Upper lobe of left lung (tissue), 6 donors: ENCODE measurements around the gene GAL. TPM values are rescaled to one million over a fixed set of nuclear protein-coding genes. Genes with fewer than 3 reads are reported as not detected.

Source experiments
- ATAC-seq, 2 donors: fragments of 200-7000 bp; cut with Tn5 transposase; one replicate each; pipeline ENCODE4 v1.9.1; 2022; ENCODE audit warnings: mild to moderate bottlenecking in 2 of 2, moderate library complexity in 2 of 2; ENCODE audit not compliant: low FRiP score in 2 of 2
- DNase-seq, 2 donors: peaks; one replicate each; pipeline ENCODE4 v3.0.0-alpha.2; 2019 to 2020
- H3K27ac ChIP-seq, 4 donors: fragments of 200-600 bp; sonication (generic); one replicate each; pipeline ENCODE4 v1.5.1; 2016 to 2019
- H3K27me3 ChIP-seq, 4 donors: fragments of 200-600 bp; sonication (generic); one replicate each; pipeline ENCODE4 v1.5.1; 2017 to 2019
- H3K36me3 ChIP-seq, 4 donors: fragments of 200-600 bp; sonication (generic); one replicate each; pipeline ENCODE4 v1.5.1; 2016 to 2019
- H3K4me1 ChIP-seq, 4 donors: fragments of 200-600 bp; sonication (generic); one replicate each; pipeline ENCODE4 v1.5.1; 2018 to 2019
- H3K4me3 ChIP-seq, 4 donors: fragments of 200-600 bp; sonication (generic); one replicate each; pipeline ENCODE4 v1.5.1; 2017 to 2019; ENCODE audit warnings: mild to moderate bottlenecking in 2 of 4, moderate library complexity in 1 of 4
- H3K9me3 ChIP-seq, 4 donors: fragments of 200-600 bp; sonication (generic); one replicate each; pipeline ENCODE4 v1.5.1; 2018 to 2019
- EP300 ChIP-seq, 4 donors: sonication (generic); formaldehyde crosslinking; IDR thresholded peaks; one replicate each; pipeline ENCODE4 v1.5.1; 2017; ENCODE audit warnings: antibody characterized with exemption in 4 of 4, control low read depth in 2 of 4
- POLR2A ChIP-seq, 4 donors: fragments of 450-650 bp; IDR thresholded peaks; one replicate each; pipeline ENCODE4 v1.5.1; 2016 to 2017; ENCODE audit warnings: antibody characterized with exemption in 4 of 4, mild to moderate bottlenecking in 2 of 4
- POLR2AphosphoS5 ChIP-seq, 2 donors: sonication (generic); formaldehyde crosslinking; IDR thresholded peaks; one replicate each; pipeline ENCODE4 v1.5.1; 2017; ENCODE audit warnings: antibody characterized with exemption in 2 of 2
- WGBS, 2 donors: methylation state at CpG; one replicate each; pipeline ENCODE4 v1.1.5; 2017 to 2018; 5-methylcytosine and 5-hydroxymethylcytosine counted together
- total RNA-seq, 6 donors: library from RNA; depleted of rRNA in 4 of 6; stranded (reverse); fragments of >200 nt in 4 of 6; gene quantifications; one replicate each; pipeline versions ENCODE4 v1.1.0 to v1.2.1, GENCODE V29; 2016 to 2021
- TF ChIP-seq, protein P1 (sequence below), 6 experiments: fragments of 450-650 bp in 4 of 6; fragments of 200-600 bp in 2 of 6; sonication (generic) in 2 of 6; IDR thresholded peaks; one replicate each; pipeline ENCODE4 v1.5.1; 2016 to 2019; ENCODE audit warnings: antibody characterized with exemption in 6 of 6
- donor health status: DM: no; HTN: no; CAD: no; lungs with moderate emphysema.
- donor health status: DM: no; HTN: yes; CAD: no; lungs with severe emphysema.

GAL gene
- total RNA-seq, 6 donors from 2014 or later: 0.54 TPM; not detected in 4

DNA sequence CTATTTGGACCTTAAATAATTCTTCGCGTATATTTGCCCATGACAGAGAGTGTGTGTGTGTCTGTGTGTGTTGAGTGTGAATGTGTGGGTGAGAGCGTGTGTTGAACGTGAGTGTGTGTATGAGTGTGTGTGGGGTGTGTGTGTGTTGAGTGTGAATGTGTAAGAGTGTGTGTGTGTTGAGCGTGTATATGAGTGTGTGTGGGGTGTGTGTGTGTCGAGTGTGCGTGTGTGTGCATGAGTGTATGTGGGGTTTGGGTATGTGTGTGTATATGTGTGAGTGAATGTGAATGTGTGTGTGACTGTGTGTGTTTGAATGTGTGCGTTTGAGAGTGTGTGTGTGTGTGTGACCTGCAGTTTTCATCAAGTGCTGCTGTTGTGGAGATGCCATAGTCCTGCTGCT lies 26.8 kb downstream of the GAL start:
- peaks cover 0 to 6% (median 0%) of the 10 kb centered on the region in 4 donors for H3K4me1 ChIP-seq
- TF ChIP-seq, protein P1, sequence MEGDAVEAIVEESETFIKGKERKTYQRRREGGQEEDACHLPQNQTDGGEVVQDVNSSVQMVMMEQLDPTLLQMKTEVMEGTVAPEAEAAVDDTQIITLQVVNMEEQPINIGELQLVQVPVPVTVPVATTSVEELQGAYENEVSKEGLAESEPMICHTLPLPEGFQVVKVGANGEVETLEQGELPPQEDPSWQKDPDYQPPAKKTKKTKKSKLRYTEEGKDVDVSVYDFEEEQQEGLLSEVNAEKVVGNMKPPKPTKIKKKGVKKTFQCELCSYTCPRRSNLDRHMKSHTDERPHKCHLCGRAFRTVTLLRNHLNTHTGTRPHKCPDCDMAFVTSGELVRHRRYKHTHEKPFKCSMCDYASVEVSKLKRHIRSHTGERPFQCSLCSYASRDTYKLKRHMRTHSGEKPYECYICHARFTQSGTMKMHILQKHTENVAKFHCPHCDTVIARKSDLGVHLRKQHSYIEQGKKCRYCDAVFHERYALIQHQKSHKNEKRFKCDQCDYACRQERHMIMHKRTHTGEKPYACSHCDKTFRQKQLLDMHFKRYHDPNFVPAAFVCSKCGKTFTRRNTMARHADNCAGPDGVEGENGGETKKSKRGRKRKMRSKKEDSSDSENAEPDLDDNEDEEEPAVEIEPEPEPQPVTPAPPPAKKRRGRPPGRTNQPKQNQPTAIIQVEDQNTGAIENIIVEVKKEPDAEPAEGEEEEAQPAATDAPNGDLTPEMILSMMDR (IDR thresholded peaks at IDR 0.05): no peak
- TF ChIP-seq EP300 (IDR thresholded peaks at IDR 0.05) (no peak), POLR2A (IDR thresholded peaks at IDR 0.05) (no peak), POLR2AphosphoS5 (IDR thresholded peaks at IDR 0.05) (no peak)
- ATAC-seq (no peak), DNase-seq (no peak)
- no peaks in the 10 kb centered on the region for H3K9me3 ChIP-seq
- WGBS, 2 donors: 89 to 95% methylated on average over 8 of the region's 8 CpGs
- no peaks in the 10 kb centered on the region for H3K27me3 ChIP-seq
- no peak overlapping the region for H3K4me3 ChIP-seq
- no peaks in the 10 kb centered on the region for H3K36me3 ChIP-seq
- H3K27ac ChIP-seq: no peak overlapping the region

DNA sequence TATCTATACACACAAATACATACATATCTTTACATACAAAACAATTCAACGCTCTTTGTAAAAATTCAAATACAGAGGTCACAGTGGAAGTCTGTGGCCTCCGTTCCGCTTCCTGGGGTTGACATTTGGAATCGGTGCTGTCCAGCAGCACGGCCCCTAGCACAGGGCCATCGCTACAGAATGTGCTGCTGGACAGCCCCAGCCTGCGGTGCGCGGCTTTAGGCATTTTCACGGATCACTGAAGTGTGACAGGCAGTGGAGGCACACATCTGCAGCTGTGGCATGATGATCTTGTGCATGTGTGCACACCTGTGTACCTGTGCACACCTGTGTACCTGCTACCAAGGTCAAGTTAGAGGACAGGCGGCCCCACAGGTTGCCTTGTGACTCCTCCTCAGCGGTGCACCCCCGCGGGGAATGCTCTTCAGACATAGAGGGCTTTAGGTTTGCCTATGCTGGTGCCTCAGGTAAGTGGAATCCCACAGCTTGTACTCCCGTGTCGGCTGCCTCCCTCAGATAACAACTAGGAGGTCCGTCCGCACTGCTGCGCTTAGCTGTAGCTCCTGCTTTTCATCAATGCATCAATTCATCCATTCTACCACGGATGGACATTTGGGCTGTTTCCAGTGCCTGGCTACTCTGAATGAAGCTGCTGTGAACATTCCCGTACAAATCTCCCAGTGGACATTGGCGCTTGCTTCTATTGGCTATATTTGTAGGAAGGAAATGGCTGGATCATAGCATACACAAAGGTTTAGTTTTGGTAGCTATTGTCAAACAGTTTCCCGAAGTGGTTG lies 29.9 kb downstream of the GAL start:
- WGBS, 2 donors: 75 to 83% methylated on average over 17 to 19 of the region's 23 CpGs
- ATAC-seq (peak in 1 of 2 donors; percentile 31), DNase-seq (no peak)

DNA sequence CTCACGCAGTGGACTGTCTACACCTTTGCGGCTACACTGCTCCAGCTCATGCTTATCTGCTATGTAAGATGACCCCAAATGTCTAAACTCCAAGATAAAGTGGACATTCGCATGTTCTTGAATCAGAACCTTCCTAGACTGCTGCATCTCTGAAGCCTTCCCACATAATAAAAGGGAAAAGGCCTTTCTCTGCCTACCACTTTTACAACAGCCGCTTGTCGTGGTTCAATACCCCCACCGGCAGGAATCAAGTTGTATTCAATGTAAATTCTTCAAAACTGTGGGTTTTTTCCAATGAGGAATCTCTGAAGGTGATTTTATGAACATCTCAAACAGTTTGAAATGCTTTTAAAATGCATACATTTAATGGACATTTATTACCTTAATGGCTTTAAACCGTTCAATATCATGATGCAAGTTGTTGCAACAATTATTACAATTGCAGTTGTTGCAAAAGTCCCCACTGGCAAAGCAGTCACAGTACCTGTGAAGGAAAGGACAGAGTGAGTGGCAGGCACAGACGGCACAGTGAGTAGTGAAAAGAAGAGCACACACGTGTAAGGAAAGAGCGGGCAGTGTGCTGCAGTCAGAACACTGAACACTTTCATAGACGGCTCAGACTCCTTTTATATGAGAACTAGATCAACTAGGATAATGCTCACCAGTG lies 31.2 kb downstream of the GAL start:
- Histone ChIP-seq H3K4me1 (peaks cover 0 to 6% (median 0%) of the 10 kb centered on the region in 4 donors), H3K4me3 (no peak overlapping the region), H3K27ac (no peak overlapping the region), H3K9me3 (peaks cover 0 to 3% (median 0%) of the 10 kb centered on the region in 4 donors), H3K36me3 (no peaks in the 10 kb centered on the region), H3K27me3 (no peaks in the 10 kb centered on the region)
- no peak for TF ChIP-seq POLR2A (IDR thresholded peaks at IDR 0.05)
- no peak for TF ChIP-seq EP300 (IDR thresholded peaks at IDR 0.05)
- TF ChIP-seq POLR2AphosphoS5 (IDR thresholded peaks at IDR 0.05): no peak
- TF ChIP-seq, protein P1 (IDR thresholded peaks at IDR 0.05): no peak
- ATAC-seq (no peak), DNase-seq (no peak)
- WGBS, 2 donors: 89 to 91% methylated on average over 11 of the region's 11 CpGs

More for the DNA sequence above, 29.9 kb downstream of the GAL start:
- TF ChIP-seq POLR2A (IDR thresholded peaks at IDR 0.05) (no peak), EP300 (IDR thresholded peaks at IDR 0.05) (no peak), POLR2AphosphoS5 (IDR thresholded peaks at IDR 0.05) (no peak)
- TF ChIP-seq, protein P1 (IDR thresholded peaks at IDR 0.05): no peak
- Histone ChIP-seq H3K4me1 (peaks cover 0 to 6% (median 0%) of the 10 kb centered on the region in 4 donors), H3K27me3 (no peaks in the 10 kb centered on the region), H3K27ac (no peak overlapping the region), H3K36me3 (no peaks in the 10 kb centered on the region), H3K9me3 (no peaks in the 10 kb centered on the region), H3K4me3 (no peak overlapping the region)

DNA sequence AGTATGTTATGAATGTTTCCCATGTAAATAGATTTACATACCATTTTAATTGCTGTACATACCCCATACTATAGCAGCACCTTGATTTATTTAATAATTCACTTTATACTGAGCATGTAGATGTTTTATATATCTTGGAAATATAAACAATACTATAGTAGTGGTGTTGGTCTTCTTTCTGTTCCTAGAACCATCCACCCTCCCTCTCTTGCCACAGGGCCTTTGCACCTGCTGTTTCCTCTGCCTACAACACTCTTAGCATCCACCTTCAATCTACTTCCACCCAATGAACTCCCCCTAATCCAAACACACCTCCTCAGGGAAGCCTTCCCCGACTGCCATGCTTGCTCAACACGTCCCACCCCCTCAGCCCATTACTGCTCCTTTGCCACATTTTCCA lies 36.7 kb downstream of the GAL start:
- no peak overlapping the region for H3K4me3 ChIP-seq
- no peaks in the 10 kb centered on the region for H3K27me3 ChIP-seq
- TF ChIP-seq EP300 (IDR thresholded peaks at IDR 0.05) (no peak), POLR2A (IDR thresholded peaks at IDR 0.05) (no peak), POLR2AphosphoS5 (IDR thresholded peaks at IDR 0.05) (no peak)
- TF ChIP-seq, protein P1 (IDR thresholded peaks at IDR 0.05): no peak
- no peaks in the 10 kb centered on the region for H3K4me1 ChIP-seq
- H3K9me3 ChIP-seq: peaks cover 0 to 3% (median 0%) of the 10 kb centered on the region in 4 donors
- WGBS, 2 donors: 97 to 98% methylated on average over 2 of the region's 2 CpGs
- H3K36me3 ChIP-seq: no peaks in the 10 kb centered on the region
- no peak for ATAC-seq
- DNase-seq: no peak
- no peak overlapping the region for H3K27ac ChIP-seq
